ENCODE results near the gene MEOX2.

The MEOX2 gene

GRCh38 chr7:15686295-15686956 lies at the start of gene MEOX2:
MEOX2 (minus strand) TSS chr7:15686683; CDS start chr7:15686402, 281 bp downstream.
- DNase-seq: no peak

DNA sequence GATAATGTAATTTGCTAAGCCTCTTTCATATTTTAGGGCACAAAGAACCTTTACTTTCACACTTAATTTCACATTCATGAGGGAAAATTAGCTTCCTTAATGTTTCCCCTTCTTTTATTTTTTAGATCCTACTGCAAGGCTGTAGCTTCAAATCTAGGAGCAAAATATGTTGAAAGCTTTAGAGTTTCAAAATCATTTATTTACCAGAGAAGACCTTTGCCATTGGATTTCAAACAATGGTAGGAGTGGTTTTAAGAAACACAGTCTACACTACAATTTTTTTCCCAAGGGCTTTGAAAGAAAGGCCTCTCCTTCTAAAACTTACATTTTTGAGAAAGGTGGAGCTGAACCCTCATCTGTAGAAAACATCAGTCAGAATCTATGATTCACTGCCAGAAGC lies 43.3 kb upstream of the MEOX2 start:
- no peak for DNase-seq

DNA sequence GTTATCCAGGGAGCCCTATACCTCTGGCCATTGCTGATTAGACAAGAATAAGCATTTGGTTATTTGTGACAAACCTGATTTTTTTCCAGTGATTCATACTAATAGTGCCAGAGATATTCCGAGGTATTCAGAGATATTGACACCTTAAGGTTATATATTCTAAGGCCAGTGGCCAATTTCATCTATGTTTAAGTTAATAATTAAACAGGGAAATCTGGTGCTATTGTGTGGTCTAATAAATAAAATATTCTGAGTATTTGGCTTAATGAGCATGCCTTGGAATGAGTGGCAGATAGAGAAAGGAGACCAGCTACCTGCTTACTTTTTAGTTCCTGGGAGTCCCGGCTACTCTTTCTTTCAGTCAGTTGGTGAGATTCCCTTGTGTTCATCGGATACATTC lies 38.6 kb upstream of the MEOX2 start:
- DNase-seq: no peak

GRCh38 chr7:15723841-15724240 lies 37.4 kb upstream of the MEOX2 start:
- no peak for DNase-seq

GRCh38 chr7:15720849-15721471 lies 34.5 kb upstream of the MEOX2 start:
- DNase-seq: no peak

- no peak for DNase-seq
Observed at GRCh38 chr7:15719311-15719710, 32.8 kb upstream of the MEOX2 start.

GRCh38 chr7:15715435-15715834 lies 29.0 kb upstream of the MEOX2 start:
- DNase-seq: no peak

DNA sequence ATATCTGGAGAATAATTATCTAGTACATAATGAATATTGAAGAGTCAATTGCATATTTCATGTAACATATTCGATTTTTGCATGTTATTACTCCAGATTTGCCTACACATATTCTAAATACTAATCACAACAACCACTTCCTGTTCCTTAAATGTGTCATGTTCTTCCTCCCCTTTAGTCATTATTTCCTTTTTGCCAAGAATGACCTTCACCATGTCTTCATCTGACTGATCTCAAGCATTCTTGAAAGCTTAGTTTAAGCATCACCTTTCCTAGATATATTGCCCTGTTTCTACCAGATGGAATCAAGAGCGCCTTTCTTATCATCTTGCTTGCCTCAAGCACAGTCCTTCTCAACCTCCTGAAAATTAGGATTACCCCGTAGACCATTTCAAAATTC lies 23.5 kb upstream of the MEOX2 start:
- no peak for DNase-seq

DNA sequence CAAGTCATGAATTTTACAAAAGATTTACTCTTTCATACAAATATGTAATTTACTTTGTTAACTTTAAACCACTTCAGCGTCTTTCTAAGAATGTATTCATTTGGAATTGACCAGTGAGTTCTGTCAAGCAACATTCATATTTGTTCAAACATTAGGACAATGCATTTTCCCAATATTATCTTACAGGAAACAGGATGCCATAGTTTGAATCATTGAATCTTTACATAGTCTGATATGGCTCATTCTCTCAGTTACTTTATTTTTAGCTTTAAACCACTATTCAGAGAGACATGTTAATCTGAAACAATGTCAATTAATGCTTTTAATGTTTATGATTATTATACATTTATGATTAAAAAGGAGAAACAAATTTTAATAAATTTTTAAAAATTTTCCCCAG lies 21.1 kb upstream of the MEOX2 start:
- DNase-seq: no peak

DNA sequence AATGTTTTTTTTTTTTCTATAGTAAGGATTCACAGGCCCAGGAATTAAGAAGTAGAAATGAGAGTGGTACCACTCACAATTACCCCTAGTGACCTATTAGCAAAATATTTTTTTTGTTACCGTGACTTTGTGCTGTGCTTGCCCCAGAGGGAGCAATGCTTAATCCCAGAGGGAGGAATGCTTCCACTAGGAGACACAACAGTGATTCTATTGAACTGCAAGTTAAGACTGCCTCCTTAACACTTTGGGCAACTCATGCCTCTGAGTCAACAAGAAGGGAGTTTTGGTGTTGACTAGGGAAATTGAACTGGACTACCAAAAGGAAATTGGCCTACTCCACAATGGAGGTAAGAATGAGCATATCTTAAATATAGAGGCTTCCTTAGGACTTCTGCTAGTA lies 17.2 kb upstream of the MEOX2 start:
- DNase-seq: no peak

DNA sequence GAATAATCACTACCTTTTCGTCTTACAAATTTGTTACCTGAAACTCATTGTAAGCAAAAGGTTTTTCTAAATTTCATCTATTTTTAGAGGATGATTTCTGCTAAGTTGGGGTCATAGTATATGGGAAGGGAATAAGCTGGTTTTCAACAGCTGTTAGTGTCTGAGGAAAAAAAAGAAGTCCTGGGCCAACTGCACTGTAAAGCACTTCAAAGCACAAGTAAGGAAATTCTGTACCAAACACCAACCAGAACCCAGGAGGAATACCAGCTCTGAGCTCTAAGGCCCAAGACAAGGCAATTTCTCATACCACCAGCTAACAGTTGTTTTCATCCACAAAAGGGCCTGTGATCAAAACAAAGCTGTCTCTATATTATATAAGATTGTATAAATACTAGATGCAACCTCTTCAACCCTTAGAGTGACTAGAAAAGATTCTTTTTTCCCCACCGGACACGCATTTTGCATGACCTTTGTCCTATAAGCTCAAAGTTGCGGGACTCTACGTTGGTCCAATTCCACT lies 6.1 kb upstream of the MEOX2 start:
- DNase-seq: no peak

GRCh38 chr7:15688911-15689310 lies 2.4 kb upstream of the MEOX2 start:
- DNase-seq: no peak

GRCh38 chr7:15688279-15688626 lies 1.8 kb upstream of the MEOX2 start:
- DNase-seq: no peak

- no peak for DNase-seq
Observed at GRCh38 chr7:15687546-15688278, 1.2 kb upstream of the MEOX2 start.

- DNase-seq: no peak
Observed at GRCh38 chr7:15686957-15687545, 568 bp upstream of the MEOX2 start.

GRCh38 chr7:15685358-15686294 lies 857 bp downstream of the MEOX2 start:
- DNase-seq: no peak

DNA sequence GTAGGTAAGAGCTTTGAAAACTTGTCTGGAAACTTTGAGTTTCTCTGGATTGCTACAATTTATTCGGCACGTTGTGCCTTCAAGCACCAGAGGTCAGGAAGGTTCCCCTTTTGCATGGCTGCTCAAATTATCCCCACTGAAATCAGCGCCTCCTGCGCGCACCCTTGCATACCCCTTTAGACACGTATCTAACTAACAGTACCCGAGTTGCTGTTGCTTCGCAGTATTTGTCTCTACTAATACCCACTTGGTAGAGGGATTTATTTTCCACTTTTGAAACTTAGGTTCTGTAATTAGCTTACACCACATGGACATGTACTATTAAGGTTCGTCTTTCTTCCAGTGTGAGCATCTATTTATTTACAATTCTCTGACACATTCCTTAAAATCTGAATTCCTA lies 1.6 kb downstream of the MEOX2 start:
- no peak for DNase-seq

GRCh38 chr7:15684111-15684800 lies 2.2 kb downstream of the MEOX2 start:
- DNase-seq: no peak

DNA sequence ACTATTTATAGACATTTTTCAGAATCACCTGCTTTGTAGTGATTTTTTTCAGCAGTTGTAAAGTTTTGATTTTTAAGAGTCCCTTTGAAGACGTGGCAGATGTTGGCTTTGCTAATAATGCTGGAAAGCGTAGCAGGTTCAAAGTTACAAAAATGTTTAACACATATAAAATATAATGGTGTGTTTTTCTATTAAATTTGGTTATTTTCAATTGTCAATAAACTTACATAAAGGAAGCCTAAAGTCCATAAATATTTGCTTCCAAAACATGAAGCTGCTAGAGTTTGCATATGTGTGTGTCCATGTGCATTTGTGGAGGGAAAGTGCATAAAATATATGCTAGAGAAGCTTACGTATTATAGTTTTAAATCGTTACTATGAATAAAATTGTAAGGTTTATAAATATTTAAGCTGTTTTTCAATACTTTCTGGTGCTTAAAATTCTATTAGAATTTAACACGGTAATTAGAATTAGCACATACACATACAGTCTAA lies 3.7 kb downstream of the MEOX2 start:
- DNase-seq: no peak

DNA sequence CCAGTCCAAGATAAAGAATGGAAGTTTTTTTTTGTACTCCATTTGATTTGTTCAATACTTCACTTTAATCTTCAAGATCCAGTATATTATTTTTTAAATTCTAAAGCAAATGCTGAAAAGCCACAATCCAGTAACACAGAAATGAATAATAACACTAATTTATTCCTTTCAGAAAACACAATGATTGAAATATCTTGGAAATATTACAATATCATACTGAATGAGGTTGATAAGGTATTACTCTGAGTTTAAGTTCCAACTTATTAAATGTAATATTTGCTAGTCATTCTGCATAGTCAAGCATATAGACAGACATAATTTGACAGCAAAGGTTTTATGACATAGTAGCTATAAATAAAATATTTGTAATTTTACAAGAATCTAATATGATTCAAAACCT lies 4.4 kb downstream of the MEOX2 start:
- no peak for DNase-seq

DNA sequence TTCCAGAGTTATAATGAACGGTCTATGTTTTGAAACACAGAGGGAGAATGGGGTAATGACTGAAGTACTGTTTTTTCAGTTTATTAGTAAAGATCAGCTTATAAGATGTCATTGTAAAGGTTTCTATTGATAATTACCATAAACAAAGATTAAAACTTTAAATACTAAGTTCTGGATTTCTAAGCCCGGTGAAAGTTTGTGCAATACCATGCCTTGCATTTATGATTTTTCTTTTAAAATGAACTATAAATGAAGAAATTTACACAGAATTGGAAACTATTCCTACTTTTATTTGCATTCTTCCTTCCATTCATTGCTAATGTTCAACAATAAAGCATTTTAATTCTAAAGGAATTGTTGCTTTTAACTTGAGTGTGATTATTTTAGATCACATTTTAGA lies 4.9 kb downstream of the MEOX2 start:
- DNase-seq: no peak

- no peak for DNase-seq
Observed at GRCh38 chr7:15681186-15681585, 5.3 kb downstream of the MEOX2 start.
